Stimulated activated CD4-positive, alpha-beta T cell treated with anti-CD3 and anti-CD28 coated beads, Interleukin-1b, Interleukin-23, amount 100 ng/mL, for 1 hour (primary cell): ENCODE data around the gene ARID1B.

Experiments used
- DNase-seq, 2 donors: peaks; one replicate each; pipeline ENCODE4 v3.0.0-alpha.2; 2020; ENCODE audit warnings: low read depth in 2 of 2

Gene ARID1B

GRCh38 chr6:157209865-157210530 lies 432.8 kb downstream of the ARID1B start:
- no peak for DNase-seq

DNA sequence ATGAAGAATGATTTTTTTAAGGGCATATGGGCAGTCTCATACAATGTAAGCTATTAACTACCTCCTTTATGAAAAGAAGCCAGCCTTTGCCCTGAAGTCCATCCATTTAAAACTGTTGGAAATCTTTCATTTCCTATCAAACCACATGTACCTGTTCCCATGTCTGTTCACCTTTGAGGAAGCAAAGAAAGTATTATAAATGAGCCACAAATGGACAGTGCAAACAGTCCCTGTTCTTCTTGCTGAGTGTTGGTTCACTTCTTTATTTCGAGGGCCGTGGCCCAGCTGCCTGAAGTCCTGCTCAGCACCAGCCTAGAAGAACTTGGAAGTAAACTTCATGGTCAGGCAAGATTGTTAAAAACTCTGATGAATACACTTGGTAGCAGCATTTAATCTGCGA lies 433.8 kb downstream of the ARID1B start:
- no peak for DNase-seq

- no peak for DNase-seq
Measured at GRCh38 chr6:157211603-157212455, 434.7 kb downstream of the ARID1B start.

DNA sequence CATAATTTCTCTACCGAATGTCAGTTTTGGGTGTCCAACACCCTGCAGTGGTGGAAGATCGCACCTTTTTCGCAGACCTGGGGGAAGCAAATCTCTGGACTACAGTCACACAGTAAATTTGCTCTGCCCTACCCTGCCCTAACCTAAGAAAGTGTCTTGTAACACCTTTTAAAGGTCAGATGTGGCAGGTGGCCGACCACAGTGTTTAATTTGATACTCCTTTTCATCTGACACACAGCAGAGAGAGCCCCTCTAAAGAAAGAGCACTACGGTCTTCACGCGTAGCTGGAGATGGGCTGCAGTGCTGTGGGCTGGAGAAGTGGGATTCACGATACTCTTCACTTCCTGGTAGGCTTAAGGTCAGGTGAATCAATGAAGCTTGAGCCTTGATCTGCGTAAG lies 436.2 kb downstream of the ARID1B start:
- DNase-seq, result no peak

GRCh38 chr6:157213907-157214565 lies 436.9 kb downstream of the ARID1B start:
- no peak for DNase-seq

- DNase-seq, result no peak
Measured at GRCh38 chr6:157215717-157216116, 438.5 kb downstream of the ARID1B start.

DNA sequence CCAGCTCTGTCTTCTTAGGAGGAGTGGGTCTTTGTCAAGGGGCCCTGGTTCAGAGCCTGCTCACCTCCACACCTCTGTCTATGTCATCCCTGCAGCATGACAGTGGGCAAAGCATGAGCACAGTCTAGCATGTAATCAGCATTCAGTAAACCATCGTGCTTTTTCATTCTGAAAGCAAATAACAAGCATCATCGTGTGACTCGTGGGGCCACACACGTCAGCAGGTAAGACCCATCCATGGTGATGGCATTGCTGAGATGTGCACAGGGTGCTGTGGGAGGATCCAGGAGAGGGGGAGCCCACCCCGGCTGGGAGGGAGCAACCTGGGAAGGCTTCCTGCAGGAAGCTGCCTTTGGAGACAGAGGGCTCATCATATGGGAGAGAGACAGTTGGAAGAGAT lies 439.4 kb downstream of the ARID1B start:
- no peak for DNase-seq

GRCh38 chr6:157217198-157217893 lies 440.2 kb downstream of the ARID1B start:
- DNase-seq, result no peak

GRCh38 chr6:157217894-157218370 lies 440.8 kb downstream of the ARID1B start:
- DNase-seq, result no peak

- no peak for DNase-seq
Measured at GRCh38 chr6:157218371-157219198, 441.4 kb downstream of the ARID1B start.

DNA sequence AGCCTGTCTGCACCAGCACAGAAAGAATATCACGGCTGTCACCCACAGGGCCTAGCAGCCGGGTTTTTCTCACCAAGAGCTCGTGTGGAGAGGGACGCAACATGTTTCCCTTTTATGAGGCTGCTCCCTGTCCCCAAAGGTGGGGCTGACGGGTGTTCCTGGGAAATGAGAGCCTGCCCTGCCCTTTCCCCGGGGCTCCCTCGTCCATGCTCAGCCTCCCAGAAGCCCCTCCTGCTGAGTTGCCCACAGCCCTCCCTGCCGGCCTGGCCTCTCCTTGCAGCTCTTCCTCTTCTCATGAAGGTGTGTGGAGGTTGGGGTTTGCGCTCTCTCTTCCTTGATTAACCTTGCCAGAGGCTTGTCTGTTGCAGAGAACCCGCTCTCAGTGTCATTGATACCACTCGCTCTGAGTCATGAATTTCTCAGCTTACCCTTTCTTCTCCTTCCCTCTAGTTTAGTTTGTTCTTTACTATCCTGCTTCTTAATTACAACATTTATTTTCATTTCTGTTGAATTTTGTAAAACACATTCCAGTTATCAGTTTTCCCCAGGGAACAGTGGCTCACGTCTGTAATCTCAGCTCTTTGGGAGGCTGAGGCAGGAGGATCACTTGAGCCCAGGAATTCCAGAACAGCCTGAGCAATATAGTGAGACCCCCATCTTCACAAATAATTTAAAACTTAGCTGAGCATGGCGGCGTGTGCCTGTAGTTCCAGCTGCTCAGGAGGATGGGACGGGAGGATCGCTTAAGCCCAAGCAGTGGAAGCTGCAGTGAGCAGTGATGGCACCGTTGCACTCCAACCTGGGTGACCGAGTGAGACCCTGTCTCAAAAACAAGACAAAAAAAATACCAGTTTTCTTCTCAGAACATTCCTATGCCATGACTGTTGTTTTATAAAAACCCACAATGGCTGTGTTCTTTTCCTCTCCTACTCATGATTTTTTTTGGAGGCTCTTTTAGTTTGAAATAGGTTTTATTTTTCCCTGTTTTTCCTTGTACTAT lies 442.3 kb downstream of the ARID1B start:
- no peak for DNase-seq

DNA sequence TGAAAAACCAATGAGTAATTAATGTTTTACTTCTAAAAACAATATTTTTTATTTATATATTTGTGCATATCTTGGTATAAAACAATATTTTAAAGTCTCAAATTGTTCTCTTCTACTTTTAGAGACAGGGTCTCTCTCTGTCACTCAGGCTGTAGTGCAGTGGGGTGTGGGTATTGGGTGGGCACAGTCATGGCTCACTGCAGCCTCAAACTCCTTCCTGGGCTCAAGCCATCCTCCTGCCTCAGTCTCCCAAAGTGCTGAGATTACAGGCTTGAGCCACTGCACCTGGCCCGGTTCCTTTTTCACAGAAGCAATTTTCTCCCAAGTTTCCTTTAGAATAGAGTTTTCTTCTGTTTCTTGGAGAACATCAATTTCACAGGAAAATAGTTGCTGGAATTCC lies 443.3 kb downstream of the ARID1B start:
- DNase-seq, result no peak

GRCh38 chr6:157221049-157221816 lies 444.1 kb downstream of the ARID1B start:
- DNase-seq, result peak; percentile 65

- no peak for DNase-seq
Measured at GRCh38 chr6:157221817-157222175, 444.6 kb downstream of the ARID1B start.

DNA sequence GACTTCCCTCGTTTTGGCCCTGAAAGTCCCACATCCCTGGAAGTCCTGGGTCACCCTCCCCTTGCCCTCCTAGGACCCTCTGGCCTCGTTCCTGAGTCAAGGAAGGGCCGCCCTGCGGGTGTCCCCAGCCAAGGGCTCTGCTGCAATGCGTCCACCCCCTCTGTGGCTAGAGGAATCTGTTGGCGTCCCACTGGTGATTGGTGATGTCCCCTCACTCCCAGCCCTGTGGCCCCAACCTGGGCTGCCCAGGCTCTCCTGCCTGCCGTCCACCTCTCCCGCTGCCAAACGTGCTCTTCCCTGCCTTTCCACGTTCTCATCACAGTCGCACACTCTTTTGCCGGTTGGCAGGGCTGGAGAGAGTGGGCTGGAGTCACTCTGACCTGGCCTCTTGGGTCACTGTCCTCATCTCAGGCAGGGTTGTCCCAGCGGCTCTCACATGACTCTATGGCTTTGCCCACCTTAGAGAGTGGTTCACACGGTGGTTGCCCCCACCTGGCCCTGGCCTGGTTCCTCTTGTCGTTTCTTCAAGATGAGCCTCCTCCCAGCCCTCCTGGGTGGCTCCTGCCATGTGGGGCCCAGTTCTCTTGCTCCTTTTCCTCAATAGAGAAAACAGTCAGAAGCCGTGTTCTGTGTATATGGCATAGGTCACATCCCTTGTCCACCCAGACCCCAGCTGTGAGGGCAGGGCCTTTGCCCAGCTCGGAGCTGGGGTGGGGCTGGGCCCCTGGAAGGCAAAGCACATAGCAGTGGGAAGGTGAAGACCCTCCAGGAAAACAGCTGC lies 445.2 kb downstream of the ARID1B start:
- no peak for DNase-seq

DNA sequence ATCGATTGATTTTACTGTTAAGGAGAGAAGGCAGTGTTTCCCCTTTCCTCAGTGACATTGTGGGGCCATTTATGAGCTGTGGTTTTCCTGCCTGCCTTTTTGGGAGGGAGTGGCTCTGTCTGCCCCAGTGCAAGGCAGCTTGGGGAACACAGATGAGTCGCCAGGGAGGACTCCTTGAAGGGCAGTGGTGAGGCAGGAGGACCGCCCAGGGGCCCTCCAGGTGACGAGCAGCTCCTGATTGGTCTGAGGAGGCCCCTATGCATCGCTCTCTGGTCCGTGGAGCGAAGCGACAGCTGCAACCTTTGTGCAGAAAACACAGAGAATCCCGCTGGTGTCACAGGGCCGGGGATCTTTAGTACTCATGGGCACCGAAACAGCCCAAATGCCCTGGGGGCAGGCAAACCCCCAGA lies 445.8 kb downstream of the ARID1B start:
- DNase-seq, result no peak

DNA sequence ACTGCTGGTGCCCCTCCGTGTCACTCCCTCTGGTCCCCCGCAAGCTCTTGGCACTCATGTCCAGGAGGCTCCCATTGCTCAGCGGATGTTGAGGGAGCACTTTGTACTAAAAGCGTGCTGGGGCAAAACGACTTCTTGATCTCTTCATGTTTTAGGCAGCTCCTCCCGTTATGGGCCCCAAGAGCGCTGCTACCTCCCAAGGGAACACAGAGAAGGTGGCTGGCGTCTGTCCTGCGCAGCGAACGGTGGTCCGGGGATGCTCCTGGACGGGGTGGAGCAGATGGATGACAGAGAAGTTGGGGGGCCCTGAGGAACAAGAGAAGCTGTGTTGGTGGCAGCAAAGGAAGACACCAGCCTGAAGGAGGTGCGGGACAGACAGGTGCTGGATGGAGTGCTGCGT lies 446.3 kb downstream of the ARID1B start:
- DNase-seq, result no peak
